HG03354 (cell line): ENCODE data around the gene SATB2.

Experiments
- ATAC-seq: cut with Tn5 transposase; IDR thresholded peaks from one replicate; pipeline ENCODE4 v1.9.1; 2021; ENCODE audit warnings: mild to moderate bottlenecking; ENCODE audit not compliant: unreplicated experiment, poor library complexity, severe bottlenecking

The SATB2 gene

GRCh38 chr2:199455545-199456382 is 2.0 kb downstream of the SATB2 start:
- no peak for ATAC-seq

GRCh38 chr2:199455210-199455544 is 2.6 kb downstream of the SATB2 start:
- ATAC-seq: no peak

- ATAC-seq: no peak
Observed at GRCh38 chr2:199452991-199453379, 4.8 kb downstream of the SATB2 start.

GRCh38 chr2:199452260-199452990 is 5.3 kb downstream of the SATB2 start:
- ATAC-seq: no peak

GRCh38 chr2:199449956-199450355 is 7.8 kb downstream of the SATB2 start:
- ATAC-seq: no peak

GRCh38 chr2:199449455-199449854 is 8.3 kb downstream of the SATB2 start:
- ATAC-seq: no peak

- no peak for ATAC-seq
Observed at GRCh38 chr2:199446996-199447576, 10.7 kb downstream of the SATB2 start.

GRCh38 chr2:199444749-199445148 is 13.0 kb downstream of the SATB2 start:
- ATAC-seq: no peak

GRCh38 chr2:199443589-199444130 is 14.1 kb downstream of the SATB2 start:
- ATAC-seq: no peak

- ATAC-seq: no peak
Observed at GRCh38 chr2:199442173-199442572, 15.6 kb downstream of the SATB2 start.

- no peak for ATAC-seq
Observed at GRCh38 chr2:199441759-199442158, 16.0 kb downstream of the SATB2 start.

- no peak for ATAC-seq
Observed at GRCh38 chr2:199440118-199440517, 17.6 kb downstream of the SATB2 start.

- no peak for ATAC-seq
Observed at GRCh38 chr2:199439542-199439941, 18.2 kb downstream of the SATB2 start.

- ATAC-seq: no peak
Observed at GRCh38 chr2:199439066-199439465, 18.7 kb downstream of the SATB2 start.

GRCh38 chr2:199434555-199434954 is 23.2 kb downstream of the SATB2 start:
- ATAC-seq: no peak

- no peak for ATAC-seq
Observed at GRCh38 chr2:199433204-199433832, 24.4 kb downstream of the SATB2 start.

- ATAC-seq: no peak
Observed at GRCh38 chr2:199431746-199432213, 26.0 kb downstream of the SATB2 start.

GRCh38 chr2:199430214-199430613 is 27.5 kb downstream of the SATB2 start:
- ATAC-seq: no peak

GRCh38 chr2:199428291-199428690 is 29.4 kb downstream of the SATB2 start:
- ATAC-seq: no peak

GRCh38 chr2:199424160-199424559 is 33.6 kb downstream of the SATB2 start:
- ATAC-seq: no peak
